Breast epithelium (tissue), 3 donors: ENCODE measurements around the gene BORA.

Source experiments
- POLR2A ChIP-seq: fragments of 450-650 bp; IDR thresholded peaks from one replicate; pipeline ENCODE4 v1.6.1; 2016; ENCODE audit warnings: antibody characterized with exemption, mild to moderate bottlenecking, moderate library complexity
- POLR2AphosphoS5 ChIP-seq, 3 donors: sonication (generic); formaldehyde crosslinking; IDR thresholded peaks; one replicate each; pipeline ENCODE4 v1.6.1; 2017; ENCODE audit warnings: antibody characterized with exemption in 3 of 3

- TF ChIP-seq POLR2A (no peak), POLR2AphosphoS5 (IDR thresholded peaks at IDR 0.05) (no peak)
These were observed 27.2 kb upstream of the BORA start for GRCh38 chr13:72700509-72700908.
